ENCODE measurements around the gene EIF4E3.

GRCh38 chr3:71751602-71752001 is 26.4 kb upstream of the EIF4E3 start:
- no peak for TF ChIP-seq CTCF (IDR thresholded peaks at IDR 0.05)
- no peak for TF ChIP-seq POLR2A (IDR thresholded peaks at IDR 0.05)
